Measurements from ENCODE around the gene ST6GALNAC2.

The ST6GALNAC2 gene

GRCh38 chr17:76557368-76558197 lies 28.1 kb downstream of the ST6GALNAC2 start (continued):
- TF ChIP-seq ZNF398 (tag by site-specific recombination; IDR thresholded peaks at IDR 0.05) (no peak), ZNF24 (tag by site-specific recombination; IDR thresholded peaks at IDR 0.05) (peak; percentile 11; the same call in 1 of the 2 replicates), ZXDB (tag by site-specific recombination; IDR thresholded peaks at IDR 0.05) (peak; percentile 99)

GRCh38 chr17:76556765-76557367 lies 28.8 kb downstream of the ST6GALNAC2 start:
- Histone ChIP-seq H3K4me1 (ENCODE audit: control insufficient read depth, insufficient read depth, low read length) (peaks cover 20% of the 10 kb centered on the region), H3K27ac (ENCODE audit: extremely low read depth, low read depth, low read length) (peak overlapping the region; percentile 82), H3K4me3 (ENCODE audit: low read depth, low read length) (peak overlapping the region; percentile 93), H3K9me3 (ENCODE audit: control insufficient read depth, insufficient read depth, low read depth, low read length) (no peaks in the 10 kb centered on the region), H3K36me3 (ENCODE audit: control insufficient read depth in 2 of 2, insufficient read depth in 1 of 2, low read length in 2 of 2) (peaks cover 28 to 39% of the 10 kb centered on the region in 2 experiments)
- POLR2A ChIA-PET, result interaction anchor here (0.6 to 2.3 kb wide), 37 partner anchors 8 to 1570 kb away, joined by 3 to 20 read pairs (median 4); partner anchors contain the start of genes JMJD6, METTL23, MFSD11 and PRCD
- CTCF ChIA-PET, result interaction anchor here (0.6 to 7.6 kb wide), 26 partner anchors 8 to 1460 kb away, joined by 3 to 108 read pairs (median 5); partner anchors contain the start of genes MXRA7 and ST6GALNAC2
- TF ChIP-seq ZNF398 (tag by site-specific recombination; IDR thresholded peaks at IDR 0.05) (no peak), ZNF670 (tag by site-specific recombination; IDR thresholded peaks at IDR 0.05; ENCODE audit: low read depth) (no peak), ZFP69B (tag by site-specific recombination; IDR thresholded peaks at IDR 0.05) (0 out of 2 replicates have a peak, but pooled peaks have one; percentile 14), ZNF664 (tag by site-specific recombination; IDR thresholded peaks at IDR 0.05) (peak; percentile 96), ZNF37A (tag by site-specific recombination; IDR thresholded peaks at IDR 0.05) (no peak), AEBP2 (tag by site-specific recombination; IDR thresholded peaks at IDR 0.05; ENCODE audit: borderline replicate concordance) (no peak), ZNF121 (tag by site-specific recombination; IDR thresholded peaks at IDR 0.05) (0 out of 2 replicates have a peak, but pooled peaks have one; percentile 32), ZNF530 (tag by site-specific recombination; IDR thresholded peaks at IDR 0.05; ENCODE audit: low read depth) (no peak), OVOL3 (tag by site-specific recombination; IDR thresholded peaks at IDR 0.05) (no peak), ZBTB1 (tag by site-specific recombination; IDR thresholded peaks at IDR 0.05) (no peak), ZSCAN4 (tag by site-specific recombination; IDR thresholded peaks at IDR 0.05) (0 out of 2 replicates have a peak, but pooled peaks have one; percentile 7), ZBTB6 (tag by site-specific recombination; IDR thresholded peaks at IDR 0.05) (no peak), ZNF184 (tag by site-specific recombination; IDR thresholded peaks at IDR 0.05) (no peak), ZNF548 (tag by site-specific recombination; IDR thresholded peaks at IDR 0.05) (no peak), ZSCAN5A (tag by site-specific recombination; IDR thresholded peaks at IDR 0.05) (no peak), MZF1 (tag by site-specific recombination; IDR thresholded peaks at IDR 0.05; ENCODE audit: borderline replicate concordance) (no peak), ZNF423 (tag by site-specific recombination; IDR thresholded peaks at IDR 0.05) (peak; percentile 24; the same call in 1 of the 2 replicates), ZNF354C (tag by site-specific recombination; IDR thresholded peaks at IDR 0.05; ENCODE audit: borderline replicate concordance, low read depth) (no peak), GLIS2 (tag by site-specific recombination; IDR thresholded peaks at IDR 0.05) (no peak; the same call in 1 of the 2 replicates), ZNF16 (tag by site-specific recombination; IDR thresholded peaks at IDR 0.05; ENCODE audit: low read depth) (no peak), ZNF560 (tag by site-specific recombination; IDR thresholded peaks at IDR 0.05; ENCODE audit: borderline replicate concordance) (no peak), ZNF626 (tag by site-specific recombination; IDR thresholded peaks at IDR 0.05) (no peak), KLF9 (tag by site-specific recombination; IDR thresholded peaks at IDR 0.05; ENCODE audit: low read depth) (no peak), ZNF24 (tag by site-specific recombination; IDR thresholded peaks at IDR 0.05) (0 out of 2 replicates have a peak, but pooled peaks have one; percentile 16)
